K562 (cell line): ENCODE results near the gene POLR3A. TPM values are rescaled to one million over a fixed set of nuclear protein-coding genes. Genes with fewer than 3 reads are reported as not detected.

Experiments used
- ARID1B ChIP-seq: fragments of 450-650 bp; IDR thresholded peaks from 2 replicates; pipeline ENCODE4 v1.6.1; 2016; ENCODE audit warnings: antibody characterized with exemption, mild to moderate bottlenecking, inconsistent platforms
- GABPA ChIP-seq: fragments of 200-800 bp; sonication (Bioruptor generic); conservative IDR thresholded peaks from 2 replicates; pipeline ENCODE4 v1.6.1; 2016; ENCODE audit warnings: low read depth, missing genetic modification characterization, missing compliant biosample characterization
- HEY1 ChIP-seq: fragments of 250-450 bp; sonication (Bioruptor Pico); IDR thresholded peaks from 2 replicates; pipeline ENCODE4 v1.5.0; 2020; ENCODE audit warnings: mild to moderate bottlenecking, moderate library complexity, borderline replicate concordance
- HNRNPLL ChIP-seq: fragments of 200-400 bp; formaldehyde crosslinking; IDR thresholded peaks from 2 replicates; pipeline ENCODE4 v1.6.1; 2017; ENCODE audit warnings: low read length, low read depth, mild to moderate bottlenecking; ENCODE audit not compliant: poor library complexity, severe bottlenecking
- KDM1A ChIP-seq, 2 experiments: fragments of 450-650 bp; IDR thresholded peaks; 2 replicates each; pipeline ENCODE4 v1.6.1; 2016; ENCODE audit warnings: mild to moderate bottlenecking in 2 of 2
- KLF16 ChIP-seq: IDR thresholded peaks from 2 replicates; pipeline ENCODE4 v1.6.1; 2016; ENCODE audit warnings: antibody characterized with exemption
- L3MBTL2 ChIP-seq: fragments of 450-650 bp; IDR thresholded peaks from 2 replicates; pipeline ENCODE4 v1.6.1; 2016; ENCODE audit warnings: mild to moderate bottlenecking, moderate library complexity
- MAFF ChIP-seq: IDR thresholded peaks from 2 replicates; pipeline ENCODE4 v1.6.1; 2012; ENCODE audit warnings: low read length, improper control_type of control experiment
- MITF ChIP-seq: IDR thresholded peaks from 2 replicates; pipeline ENCODE4 v1.6.1; 2014; ENCODE audit warnings: antibody characterized with exemption
- MTA3 ChIP-seq: fragments of 450-650 bp; formaldehyde crosslinking; IDR thresholded peaks from 2 replicates; pipeline ENCODE4 v1.6.1; 2017; ENCODE audit warnings: mild to moderate bottlenecking, borderline replicate concordance
- NFE2 ChIP-seq: IDR thresholded peaks from 2 replicates; pipeline ENCODE4 v1.6.1; 2014; ENCODE audit warnings: antibody characterized with exemption, low read depth
- NFRKB ChIP-seq: fragments of 450-650 bp; IDR thresholded peaks from 2 replicates; pipeline ENCODE4 v1.6.1; 2016; ENCODE audit warnings: low read depth
- NONO ChIP-seq, 2 experiments: fragments of 200-400 bp in 1 of 2; fragments of 450-650 bp in 1 of 2; formaldehyde crosslinking in 1 of 2; IDR thresholded peaks; 2 replicates each; pipeline ENCODE4 v1.6.1; 2017; ENCODE audit warnings: low read depth in 2 of 2, mild to moderate bottlenecking in 2 of 2, moderate library complexity in 2 of 2, low read length in 1 of 2
- RBM15 ChIP-seq: fragments of 200-400 bp; formaldehyde crosslinking; IDR thresholded peaks from 2 replicates; pipeline ENCODE4 v1.6.1; 2018; ENCODE audit warnings: mild to moderate bottlenecking, low read length, moderate library complexity; ENCODE audit not compliant: insufficient read depth
- RFX5 ChIP-seq: IDR thresholded peaks from 2 replicates; pipeline ENCODE4 v1.6.1; 2011; ENCODE audit warnings: low read depth, mild to moderate bottlenecking, improper control_type of control experiment, low read length
- TAF9B ChIP-seq: fragments of 450-650 bp; IDR thresholded peaks from 2 replicates; pipeline ENCODE4 v1.6.1; 2018; ENCODE audit warnings: mild to moderate bottlenecking; ENCODE audit not compliant: partially characterized antibody
- TCF7L2 ChIP-seq: fragments of 150-350 bp; IDR thresholded peaks from 2 replicates; pipeline ENCODE4 v1.6.1; 2016; ENCODE audit warnings: low read depth, mild to moderate bottlenecking, low read length, moderate library complexity
- YBX1 ChIP-seq: fragments of 450-650 bp; IDR thresholded peaks from 2 replicates; pipeline ENCODE4 v1.7.1; 2016; ENCODE audit warnings: mild to moderate bottlenecking
- ZNF239 ChIP-seq: fragments of 250-450 bp; sonication (Bioruptor Pico); IDR thresholded peaks from 2 replicates; pipeline ENCODE4 v1.4.0; 2020; ENCODE audit warnings: mild to moderate bottlenecking
- ZNF778 ChIP-seq: fragments of 450-650 bp; formaldehyde crosslinking; IDR thresholded peaks from 2 replicates; pipeline ENCODE4 v1.4.0; 2020; ENCODE audit warnings: mild to moderate bottlenecking, moderate library complexity
- polyA plus RNA-seq, 8 experiments: library from polyadenylated mRNA; depleted of rRNA in 4 of 8; stranded (reverse) in 5 of 8; unstranded in 3 of 8; fragments of >200 nt; fragmentation: Nextera tagmentation in 2 of 8; fragmentation: Illumina TruSeq in 1 of 8; extraction: Ambion mirVana in 2 of 8; extraction: Trizol in 1 of 8; gene quantifications; 2 replicates each; pipeline versions ENCODE4 v1.2.1 to v1.2.3, GENCODE V29; 2011 to 2014; ENCODE audit warnings: inconsistent platforms in 1 of 8, missing spikeins in 1 of 8
- total RNA-seq, 7 experiments: library from RNA; depleted of rRNA in 6 of 7; stranded (reverse); fragments of >200 nt in 6 of 7; fragmentation: Illumina TruSeq in 2 of 7; extraction: Trizol in 2 of 7; gene quantifications; 2 replicates each; pipeline versions ENCODE4 v1.2.1 to v1.2.3, GENCODE V29; 2011 to 2021; ENCODE audit warnings: low replicate concordance in 1 of 7
- TF ChIP-seq, protein P1 (sequence below): sonication (generic); formaldehyde crosslinking; IDR thresholded peaks from 2 replicates; pipeline ENCODE4 v1.8.0; 2023; ENCODE audit warnings: mild to moderate bottlenecking, missing genetic modification reagents
- TF ChIP-seq, protein P2 (sequence below): fragments of 250-450 bp; sonication (Bioruptor Pico); IDR thresholded peaks from 2 replicates; pipeline ENCODE4 v1.4.0; 2020; ENCODE audit warnings: borderline replicate concordance

Gene POLR3A
- total and polyA plus RNA-seq, 9 of the 15 experiments (the other 6 are each of a cell fraction or from before 2014, with no cell fraction given): 14.9 to 37.0 (median 26.7) TPM

DNA sequence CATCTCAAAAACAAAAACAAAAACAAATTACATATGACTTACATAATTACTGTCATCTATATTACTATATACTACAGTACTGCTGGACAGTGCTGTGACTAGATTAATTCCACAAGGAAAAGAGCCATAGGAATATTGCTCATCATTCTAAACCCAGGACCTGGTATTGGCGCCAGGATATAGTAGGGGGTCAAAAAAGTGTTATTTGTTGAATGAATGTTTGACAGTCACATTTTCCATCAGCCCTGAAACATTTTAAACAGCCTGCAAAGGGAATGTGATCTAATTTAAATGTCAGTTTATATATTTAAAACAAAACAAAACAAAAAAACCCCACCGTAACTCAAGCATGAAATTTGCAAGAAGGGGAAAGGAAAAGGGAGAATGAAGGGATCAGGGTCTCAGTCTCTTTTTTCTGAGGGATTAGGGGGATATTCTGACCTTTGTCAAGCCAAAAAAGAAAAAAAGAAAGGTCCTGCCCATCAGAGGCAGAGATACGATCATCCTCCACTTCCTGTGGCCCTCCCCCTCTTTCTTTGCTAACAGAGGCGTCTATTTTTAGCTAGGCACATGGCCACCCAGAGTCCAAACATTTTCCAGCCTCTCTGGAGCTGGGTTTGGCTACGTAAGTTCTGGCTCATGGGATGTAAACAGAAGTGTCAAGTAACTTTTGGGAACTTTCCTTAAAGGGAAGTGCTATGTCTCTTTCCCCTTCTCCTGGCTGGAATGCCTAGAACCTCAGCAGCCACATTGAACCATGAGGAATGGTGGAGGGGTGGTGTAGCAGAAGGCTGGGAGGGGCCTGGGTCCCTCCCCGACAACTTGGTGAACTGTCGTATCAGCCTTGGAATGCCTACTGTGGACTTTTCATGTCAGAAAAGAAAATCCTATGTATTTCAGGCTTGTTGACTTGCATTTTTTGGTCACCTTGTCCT lies 58.2 kb downstream of the POLR3A start (continued):
- TF ChIP-seq, protein P1, sequence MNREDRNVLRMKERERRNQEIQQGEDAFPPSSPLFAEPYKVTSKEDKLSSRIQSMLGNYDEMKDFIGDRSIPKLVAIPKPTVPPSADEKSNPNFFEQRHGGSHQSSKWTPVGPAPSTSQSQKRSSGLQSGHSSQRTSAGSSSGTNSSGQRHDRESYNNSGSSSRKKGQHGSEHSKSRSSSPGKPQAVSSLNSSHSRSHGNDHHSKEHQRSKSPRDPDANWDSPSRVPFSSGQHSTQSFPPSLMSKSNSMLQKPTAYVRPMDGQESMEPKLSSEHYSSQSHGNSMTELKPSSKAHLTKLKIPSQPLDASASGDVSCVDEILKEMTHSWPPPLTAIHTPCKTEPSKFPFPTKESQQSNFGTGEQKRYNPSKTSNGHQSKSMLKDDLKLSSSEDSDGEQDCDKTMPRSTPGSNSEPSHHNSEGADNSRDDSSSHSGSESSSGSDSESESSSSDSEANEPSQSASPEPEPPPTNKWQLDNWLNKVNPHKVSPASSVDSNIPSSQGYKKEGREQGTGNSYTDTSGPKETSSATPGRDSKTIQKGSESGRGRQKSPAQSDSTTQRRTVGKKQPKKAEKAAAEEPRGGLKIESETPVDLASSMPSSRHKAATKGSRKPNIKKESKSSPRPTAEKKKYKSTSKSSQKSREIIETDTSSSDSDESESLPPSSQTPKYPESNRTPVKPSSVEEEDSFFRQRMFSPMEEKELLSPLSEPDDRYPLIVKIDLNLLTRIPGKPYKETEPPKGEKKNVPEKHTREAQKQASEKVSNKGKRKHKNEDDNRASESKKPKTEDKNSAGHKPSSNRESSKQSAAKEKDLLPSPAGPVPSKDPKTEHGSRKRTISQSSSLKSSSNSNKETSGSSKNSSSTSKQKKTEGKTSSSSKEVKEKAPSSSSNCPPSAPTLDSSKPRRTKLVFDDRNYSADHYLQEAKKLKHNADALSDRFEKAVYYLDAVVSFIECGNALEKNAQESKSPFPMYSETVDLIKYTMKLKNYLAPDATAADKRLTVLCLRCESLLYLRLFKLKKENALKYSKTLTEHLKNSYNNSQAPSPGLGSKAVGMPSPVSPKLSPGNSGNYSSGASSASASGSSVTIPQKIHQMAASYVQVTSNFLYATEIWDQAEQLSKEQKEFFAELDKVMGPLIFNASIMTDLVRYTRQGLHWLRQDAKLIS (CRISPR knock-in tag): no peak
- TF ChIP-seq TAF9B (peak; percentile 47), HNRNPLL (no peak), ARID1B (peak; percentile 78), L3MBTL2 (peak; percentile 98), KDM1A (IDR thresholded peaks at IDR 0.05) (0 out of 4 replicates have a peak, but pooled peaks have one; percentile 19 to 44), NONO (IDR thresholded peaks at IDR 0.05; ENCODE audit: low read depth in 2 of 2, low read length in 1 of 2) (0 out of 4 replicates have a peak, but pooled peaks of 1 of the 2 experiments have one; percentile 27), KLF16 (peak; percentile 48; the same call in 1 of the 2 replicates), HEY1 (CRISPR knock-in tag) (0 out of 2 replicates have a peak, but pooled peaks have one; percentile 51), MTA3 (peak; percentile 76; the same call in 1 of the 2 replicates), MITF (no peak), TCF7L2 (no peak), YBX1 (no peak), ZNF778 (no peak), RBM15 (no peak), MAFF (no peak), RFX5 (no peak), NFRKB (peak; percentile 98), NFE2 (0 out of 2 replicates have a peak, but pooled peaks have one; percentile 15), GABPA (peak; percentile 83), ZNF239 (CRISPR knock-in tag) (0 out of 2 replicates have a peak, but pooled peaks have one; percentile 28)
- TF ChIP-seq, protein P2, sequence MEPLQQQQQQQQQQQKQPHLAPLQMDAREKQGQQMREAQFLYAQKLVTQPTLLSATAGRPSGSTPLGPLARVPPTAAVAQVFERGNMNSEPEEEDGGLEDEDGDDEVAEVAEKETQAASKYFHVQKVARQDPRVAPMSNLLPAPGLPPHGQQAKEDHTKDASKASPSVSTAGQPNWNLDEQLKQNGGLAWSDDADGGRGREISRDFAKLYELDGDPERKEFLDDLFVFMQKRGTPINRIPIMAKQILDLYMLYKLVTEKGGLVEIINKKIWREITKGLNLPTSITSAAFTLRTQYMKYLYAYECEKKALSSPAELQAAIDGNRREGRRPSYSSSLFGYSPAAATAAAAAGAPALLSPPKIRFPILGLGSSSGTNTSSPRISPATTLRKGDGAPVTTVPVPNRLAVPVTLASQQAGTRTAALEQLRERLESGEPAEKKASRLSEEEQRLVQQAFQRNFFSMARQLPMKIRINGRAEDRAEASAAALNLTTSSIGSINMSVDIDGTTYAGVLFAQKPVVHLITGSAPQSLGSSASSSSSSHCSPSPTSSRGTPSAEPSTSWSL: no peak
